ENCODE measurements around the gene ACTL10. TPM values are rescaled to one million over a fixed set of nuclear protein-coding genes. Genes with fewer than 3 reads are reported as not detected.

The ACTL10 gene
- total RNA-seq, 2 donors from 2014 or later: 3.9 to 8.0 TPM

GRCh38 chr20:33687370-33687915 lies 20.7 kb downstream of the ACTL10 start:
- Histone ChIP-seq H3K27me3 (no peaks in the 10 kb centered on the region), H3K9ac (ENCODE audit: low read depth in 2 of 2, low read length in 2 of 2) (no peak overlapping the region), H3K9me3 (no peaks in the 10 kb centered on the region), H3K27ac (no peak overlapping the region), H3K36me3 (no peaks in the 10 kb centered on the region), H3K4me1 (peaks cover 13% of the 10 kb centered on the region), H3K4me3 (no peak overlapping the region)
- no peak for TF ChIP-seq CTCF (IDR thresholded peaks at IDR 0.05)
- intact Hi-C loops (cut with DNase I): no loop called here
- no peak for DNase-seq

- Histone ChIP-seq H3K27me3 (no peaks in the 10 kb centered on the region), H3K27ac (no peak overlapping the region), H3K9me3 (no peaks in the 10 kb centered on the region), H3K9ac (ENCODE audit: low read depth in 2 of 2, low read length in 2 of 2) (no peak overlapping the region), H3K36me3 (no peaks in the 10 kb centered on the region), H3K4me1 (peaks cover 13% of the 10 kb centered on the region), H3K4me3 (no peak overlapping the region)
- intact Hi-C loops (cut with DNase I): no loop called here
- no peak for TF ChIP-seq CTCF (IDR thresholded peaks at IDR 0.05)
- no peak for DNase-seq
Observed at GRCh38 chr20:33687993-33688937, 21.5 kb downstream of the ACTL10 start.

GRCh38 chr20:33688938-33689424 lies 22.2 kb downstream of the ACTL10 start:
- DNase-seq: no peak
- H3K9me3 ChIP-seq: no peaks in the 10 kb centered on the region
- H3K4me3 ChIP-seq: no peak overlapping the region
- no peak for TF ChIP-seq CTCF (IDR thresholded peaks at IDR 0.05)
- no peak overlapping the region for H3K9ac ChIP-seq (ENCODE audit: low read depth in 2 of 2, low read length in 2 of 2)
- no peak overlapping the region for H3K27ac ChIP-seq
- H3K4me1 ChIP-seq: peaks cover 13% of the 10 kb centered on the region
- no peaks in the 10 kb centered on the region for H3K27me3 ChIP-seq
- H3K36me3 ChIP-seq: no peaks in the 10 kb centered on the region
- intact Hi-C loops (cut with DNase I): no loop called here

- no peak for TF ChIP-seq CTCF (IDR thresholded peaks at IDR 0.05)
- H3K36me3 ChIP-seq: no peaks in the 10 kb centered on the region
- no peaks in the 10 kb centered on the region for H3K27me3 ChIP-seq
- H3K9me3 ChIP-seq: no peaks in the 10 kb centered on the region
- DNase-seq: no peak
- H3K27ac ChIP-seq: no peak overlapping the region
- peaks cover 13% of the 10 kb centered on the region for H3K4me1 ChIP-seq
- intact Hi-C loops (cut with DNase I): no loop called here
- H3K9ac ChIP-seq (ENCODE audit: low read depth in 2 of 2, low read length in 2 of 2): no peak overlapping the region
- no peak overlapping the region for H3K4me3 ChIP-seq
Observed at GRCh38 chr20:33689493-33689892, 22.8 kb downstream of the ACTL10 start.

GRCh38 chr20:33689973-33690372 lies 23.2 kb downstream of the ACTL10 start:
- Histone ChIP-seq H3K27me3 (no peaks in the 10 kb centered on the region), H3K4me3 (no peak overlapping the region), H3K9me3 (no peaks in the 10 kb centered on the region), H3K27ac (no peak overlapping the region), H3K36me3 (no peaks in the 10 kb centered on the region), H3K9ac (ENCODE audit: low read depth in 2 of 2, low read length in 2 of 2) (no peak overlapping the region), H3K4me1 (peaks cover 10% of the 10 kb centered on the region)
- no peak for DNase-seq
- intact Hi-C loops (cut with DNase I): no loop called here
- TF ChIP-seq CTCF (IDR thresholded peaks at IDR 0.05): no peak
